Epithelial cell of esophagus (primary cell): ENCODE measurements around the gene DIP2C.

Experiments used
- DNase-seq: peaks from one replicate; pipeline ENCODE4 v3.0.0; 2010; ENCODE audit warnings: low read depth
- H3K4me3 ChIP-seq: 2 replicates; pipeline ENCODE4 v1.5.1; 2011; ENCODE audit warnings: mild to moderate bottlenecking, low read length, control low read depth
- TF ChIP-seq, protein P1 (sequence below): IDR thresholded peaks from 2 replicates; pipeline ENCODE4 v1.5.1; 2011; ENCODE audit warnings: low read depth, mild to moderate bottlenecking, low read length, control low read depth, inconsistent platforms; ENCODE audit not compliant: insufficient read depth; ENCODE audit errors: missing control alignments

The DIP2C gene

GRCh38 chr10:497898-498451, 191.5 kb downstream of the DIP2C start:
- H3K4me3 ChIP-seq, result no peak overlapping the region
- TF ChIP-seq, protein P1, sequence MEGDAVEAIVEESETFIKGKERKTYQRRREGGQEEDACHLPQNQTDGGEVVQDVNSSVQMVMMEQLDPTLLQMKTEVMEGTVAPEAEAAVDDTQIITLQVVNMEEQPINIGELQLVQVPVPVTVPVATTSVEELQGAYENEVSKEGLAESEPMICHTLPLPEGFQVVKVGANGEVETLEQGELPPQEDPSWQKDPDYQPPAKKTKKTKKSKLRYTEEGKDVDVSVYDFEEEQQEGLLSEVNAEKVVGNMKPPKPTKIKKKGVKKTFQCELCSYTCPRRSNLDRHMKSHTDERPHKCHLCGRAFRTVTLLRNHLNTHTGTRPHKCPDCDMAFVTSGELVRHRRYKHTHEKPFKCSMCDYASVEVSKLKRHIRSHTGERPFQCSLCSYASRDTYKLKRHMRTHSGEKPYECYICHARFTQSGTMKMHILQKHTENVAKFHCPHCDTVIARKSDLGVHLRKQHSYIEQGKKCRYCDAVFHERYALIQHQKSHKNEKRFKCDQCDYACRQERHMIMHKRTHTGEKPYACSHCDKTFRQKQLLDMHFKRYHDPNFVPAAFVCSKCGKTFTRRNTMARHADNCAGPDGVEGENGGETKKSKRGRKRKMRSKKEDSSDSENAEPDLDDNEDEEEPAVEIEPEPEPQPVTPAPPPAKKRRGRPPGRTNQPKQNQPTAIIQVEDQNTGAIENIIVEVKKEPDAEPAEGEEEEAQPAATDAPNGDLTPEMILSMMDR, result no peak
- DNase-seq, result no peak

DNA sequence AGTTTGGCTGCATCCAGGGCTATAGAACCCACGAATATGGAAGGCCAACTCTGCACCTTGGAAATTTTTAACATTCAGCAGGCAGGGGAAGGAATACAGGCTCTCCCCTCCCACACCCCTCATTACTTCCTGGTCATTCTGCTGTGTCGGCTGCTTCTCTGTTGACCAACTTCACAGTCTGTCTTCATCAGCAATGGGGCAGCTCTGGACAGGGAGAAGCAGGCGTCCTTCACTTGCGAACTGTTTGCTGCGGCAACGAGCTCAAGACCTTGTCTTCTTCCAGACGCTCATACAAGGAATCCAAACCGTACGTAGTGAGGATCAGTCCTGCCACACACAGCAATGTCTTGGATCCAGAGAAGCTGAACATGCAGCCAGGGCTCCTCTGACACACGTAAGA, 192.2 kb downstream of the DIP2C start:
- H3K4me3 ChIP-seq, result no peak overlapping the region
- TF ChIP-seq, protein P1, result no peak
- DNase-seq, result no peak

DNA sequence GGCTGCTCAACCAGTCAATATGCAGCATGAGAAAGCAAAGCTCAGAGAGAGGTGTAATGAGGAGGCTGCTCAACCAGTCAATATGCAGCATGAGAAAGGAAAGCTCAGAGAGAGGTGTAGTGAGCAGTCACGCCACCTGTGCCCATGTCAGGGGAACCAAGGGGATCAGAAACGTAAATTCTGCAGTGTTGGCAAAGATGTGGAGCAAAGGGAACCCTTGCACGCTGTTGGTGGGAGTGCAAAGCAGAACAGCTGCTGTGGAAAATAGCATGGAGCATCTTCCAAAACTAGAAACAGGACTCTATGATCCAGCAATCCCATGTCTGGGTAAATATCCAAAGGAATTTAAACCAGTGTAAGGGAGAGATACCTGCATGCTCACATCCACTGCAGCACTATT, 194.9 kb downstream of the DIP2C start:
- no peak for DNase-seq
- no peak overlapping the region for H3K4me3 ChIP-seq
- TF ChIP-seq, protein P1, result no peak

GRCh38 chr10:494149-494542, 195.3 kb downstream of the DIP2C start:
- no peak overlapping the region for H3K4me3 ChIP-seq
- TF ChIP-seq, protein P1, result no peak
- no peak for DNase-seq

GRCh38 chr10:493391-494148, 195.9 kb downstream of the DIP2C start:
- no peak for DNase-seq
- H3K4me3 ChIP-seq, result no peak overlapping the region
- TF ChIP-seq, protein P1, result no peak

DNA sequence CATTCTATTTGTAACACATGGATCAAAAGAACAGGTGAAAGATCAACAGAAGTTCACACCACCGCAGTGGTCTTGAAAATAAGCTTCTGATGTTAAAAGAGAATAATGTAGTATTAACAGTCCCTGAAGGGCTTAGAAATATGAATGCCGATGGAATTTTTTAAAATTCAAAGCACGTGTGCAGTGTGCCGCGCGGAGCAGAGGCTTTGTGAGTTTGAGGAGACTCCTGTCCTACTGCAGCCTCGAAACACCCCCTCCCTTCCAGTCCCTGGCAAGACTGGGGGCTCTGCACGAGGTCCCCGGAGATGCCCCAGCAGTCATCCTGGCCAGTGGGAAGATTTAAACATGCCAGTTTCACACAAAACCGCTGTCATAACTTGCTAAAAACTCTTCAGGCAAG, 196.6 kb downstream of the DIP2C start:
- TF ChIP-seq, protein P1, result no peak
- no peak overlapping the region for H3K4me3 ChIP-seq
- no peak for DNase-seq
